ENCODE data around the gene C19orf67. TPM values are rescaled to one million over a fixed set of nuclear protein-coding genes. Genes with fewer than 3 reads are reported as not detected.

The C19orf67 gene
- 0.13 TPM in 1 of 2 replicates, not detected in the other for total RNA-seq

DNA sequence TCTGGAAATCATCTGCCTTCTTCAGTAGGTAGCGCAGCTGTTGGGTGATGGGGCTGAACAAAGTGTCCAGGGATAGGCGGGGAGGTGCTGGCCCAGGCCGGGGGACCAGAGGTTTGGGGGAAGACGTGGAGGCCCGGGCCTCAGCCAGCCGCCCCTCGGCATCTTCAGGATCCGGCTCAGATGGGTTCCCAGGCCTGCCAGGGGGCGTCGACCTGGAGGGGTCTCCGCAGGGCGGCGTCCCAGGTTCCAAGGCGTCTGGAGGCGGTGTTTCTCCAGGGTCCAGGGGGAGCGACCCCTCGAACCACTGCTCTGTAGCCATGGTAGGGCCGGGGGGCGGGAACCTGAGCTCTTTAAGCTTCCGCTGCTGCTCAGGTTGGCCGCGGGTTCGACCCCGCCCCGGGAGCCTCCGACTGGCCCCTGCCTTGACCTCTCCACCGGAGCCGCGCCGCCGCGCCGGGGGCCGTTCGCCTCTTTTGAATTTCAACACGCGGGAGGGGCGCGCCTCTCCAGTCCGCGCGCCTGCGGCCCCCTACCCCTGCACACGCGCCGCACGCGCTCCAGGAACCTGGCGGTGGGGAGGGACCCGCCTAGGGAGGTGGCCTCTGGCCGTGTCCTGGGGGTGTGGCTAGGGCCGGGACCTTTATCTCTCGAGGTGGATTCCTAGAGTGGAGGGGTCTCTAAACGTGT is at the start of gene C19orf67:
TSS of gene C19orf67 (minus strand) at position 475 of the 687 bp plus-strand sequence. CDS start at position 319, 156 bp downstream.
- DNase-seq (ENCODE audit: low read depth, low spot score): no peak

GRCh38 chr19:14135355-14135754 is 49.8 kb upstream of the C19orf67 start:
- DNase-seq (ENCODE audit: low read depth, low spot score): no peak

DNA sequence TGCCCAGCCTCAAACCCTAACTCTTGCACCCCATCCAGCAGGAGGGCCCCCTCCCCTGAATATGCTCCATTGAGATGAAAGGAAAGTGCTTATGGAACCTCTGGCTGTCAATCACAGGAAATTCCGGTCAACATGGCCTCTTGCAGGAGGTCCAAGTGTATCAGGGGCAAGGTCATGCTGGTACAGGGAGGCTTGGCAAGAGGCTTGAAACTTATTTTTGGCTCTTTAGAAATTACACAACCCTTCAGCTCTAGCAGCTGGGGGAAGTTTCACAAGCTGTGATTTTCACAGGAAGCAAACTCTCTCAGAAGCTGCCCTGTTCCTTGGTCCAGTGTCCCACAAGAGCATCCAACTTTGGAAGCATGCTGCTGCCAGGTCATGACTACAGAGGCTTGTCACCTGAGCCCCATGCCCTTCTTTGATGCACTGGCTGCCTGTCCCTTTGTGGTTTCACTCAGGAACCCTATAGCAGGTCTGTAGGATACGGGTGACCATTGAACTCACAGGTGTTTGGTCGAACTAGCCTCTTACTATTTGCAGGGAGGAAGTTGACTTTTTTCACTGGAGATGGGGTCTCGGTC is 42.4 kb upstream of the C19orf67 start:
- DNase-seq (ENCODE audit: low read depth, low spot score): no peak

DNA sequence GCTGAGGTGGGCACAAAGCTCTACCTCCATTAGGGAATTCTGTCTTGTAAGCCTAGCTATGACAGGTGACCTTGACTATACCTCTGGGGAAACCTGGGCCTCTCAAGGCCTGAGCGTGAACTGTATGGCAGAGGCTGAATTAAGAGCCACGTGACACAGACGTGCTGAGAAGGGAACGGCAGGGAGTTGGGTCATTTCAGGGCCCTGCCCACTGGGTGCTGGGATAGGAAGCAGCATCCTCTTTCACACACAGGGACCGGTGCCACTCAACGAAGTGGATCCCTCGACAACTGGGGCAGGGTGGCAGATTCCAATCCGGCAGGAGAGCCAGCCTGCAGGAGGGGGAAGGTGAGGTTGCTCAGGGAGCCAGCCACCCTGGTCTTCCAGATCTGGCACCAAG is 41.6 kb upstream of the C19orf67 start:
- no peak for DNase-seq (ENCODE audit: low read depth, low spot score)

- no peak for DNase-seq (ENCODE audit: low read depth, low spot score)
Measured at GRCh38 chr19:14122924-14123323, 37.3 kb upstream of the C19orf67 start.

- DNase-seq (ENCODE audit: low read depth, low spot score): no peak
Measured at GRCh38 chr19:14120497-14120780, 34.9 kb upstream of the C19orf67 start.

- no peak for DNase-seq (ENCODE audit: low read depth, low spot score)
Measured at GRCh38 chr19:14119644-14120496, 34.3 kb upstream of the C19orf67 start.

DNA sequence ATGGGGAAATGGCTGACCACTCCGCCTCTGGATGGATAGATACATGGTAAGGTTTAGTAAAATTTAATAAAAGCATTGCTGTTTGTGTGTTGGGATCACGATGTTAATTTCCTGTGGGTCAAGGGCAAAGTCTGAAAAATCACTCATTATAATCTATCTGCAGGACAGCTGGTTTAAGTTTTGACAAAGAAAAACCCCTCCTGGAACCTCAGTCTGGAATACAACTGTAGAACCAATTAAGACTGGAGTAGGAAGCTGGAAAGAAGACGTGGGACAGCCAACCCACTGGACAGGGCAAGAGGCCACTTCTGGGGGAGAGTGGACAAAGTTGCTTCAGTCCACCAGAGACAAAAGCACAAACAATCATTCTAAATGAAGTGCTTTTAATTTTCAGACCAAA is 33.6 kb upstream of the C19orf67 start:
- DNase-seq (ENCODE audit: low read depth, low spot score): no peak

DNA sequence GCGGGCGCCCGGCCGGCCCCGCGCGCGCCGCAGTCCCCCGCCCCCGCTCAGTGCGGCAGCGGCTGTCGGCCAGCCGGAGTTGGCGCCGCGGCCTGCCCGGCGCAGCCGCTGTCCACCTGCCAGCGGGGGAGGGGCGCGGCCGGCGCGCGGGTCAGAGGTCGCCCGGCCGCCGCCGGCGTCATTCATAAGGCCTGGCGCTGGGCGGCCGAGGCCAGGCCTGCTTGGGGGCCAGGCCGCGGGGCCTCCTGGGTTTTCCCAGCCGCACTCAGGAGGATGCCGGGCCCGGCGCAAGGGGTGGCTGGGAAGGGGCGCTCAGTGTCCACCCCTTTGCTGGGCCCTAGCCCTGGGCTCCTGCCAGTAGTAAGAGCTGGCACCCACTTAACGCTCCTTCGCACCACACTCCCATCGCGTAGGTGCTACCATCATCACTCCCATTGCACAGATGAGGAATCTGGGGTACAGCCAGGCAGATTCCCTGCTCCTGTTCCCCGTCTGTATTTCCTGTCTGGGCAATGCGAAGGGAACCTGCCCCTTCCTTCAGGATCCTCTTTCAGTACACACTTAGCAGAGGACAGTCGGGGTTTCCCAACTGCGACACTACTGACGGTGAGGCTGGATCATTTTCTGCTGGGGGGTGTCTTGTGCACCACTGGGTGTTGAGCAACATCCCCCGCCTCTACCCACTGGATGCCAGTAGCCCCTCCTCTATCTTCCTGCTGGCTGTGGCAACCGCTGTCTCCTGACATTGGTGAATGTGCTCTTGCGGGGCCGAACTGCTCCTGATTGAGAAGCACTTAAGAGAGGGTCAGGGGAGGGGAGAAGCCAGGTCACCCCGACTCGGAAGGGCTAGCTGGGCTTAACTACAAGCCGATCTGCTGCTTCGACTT is 32.8 kb upstream of the C19orf67 start:
- DNase-seq (ENCODE audit: low read depth, low spot score): no peak

GRCh38 chr19:14117668-14118164 is 32.1 kb upstream of the C19orf67 start, which contains the start of gene PRKACA:
TSS of gene PRKACA (minus strand) at chr19:14117762. CDS start at chr19:14117547, 215 bp downstream.
- peak; percentile 96 for DNase-seq (ENCODE audit: low read depth, low spot score)

- DNase-seq (ENCODE audit: low read depth, low spot score): no peak
Measured at GRCh38 chr19:14116918-14117578, 31.5 kb upstream of the C19orf67 start.

GRCh38 chr19:14116525-14116917 is 30.9 kb upstream of the C19orf67 start:
- no peak for DNase-seq (ENCODE audit: low read depth, low spot score)

DNA sequence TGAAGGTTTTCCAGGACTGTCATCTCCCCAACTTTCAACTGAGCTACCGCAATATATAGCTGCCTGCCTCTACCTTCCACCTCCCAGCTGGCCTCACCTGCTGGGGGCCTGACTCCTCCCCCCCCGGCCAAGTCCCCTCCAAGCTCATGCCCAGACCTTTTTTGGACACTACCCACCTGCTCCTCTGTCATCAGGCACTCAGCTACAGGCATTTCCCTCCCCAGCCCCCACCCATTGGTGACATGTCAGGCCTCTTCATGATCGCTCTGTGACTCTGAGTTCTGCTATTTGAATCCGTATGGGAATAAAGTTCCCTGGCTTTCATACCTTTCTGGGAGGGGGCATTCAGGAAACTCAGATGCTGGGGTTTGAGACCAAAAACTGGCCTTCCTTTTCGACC is 30.2 kb upstream of the C19orf67 start:
- DNase-seq (ENCODE audit: low read depth, low spot score): no peak

DNA sequence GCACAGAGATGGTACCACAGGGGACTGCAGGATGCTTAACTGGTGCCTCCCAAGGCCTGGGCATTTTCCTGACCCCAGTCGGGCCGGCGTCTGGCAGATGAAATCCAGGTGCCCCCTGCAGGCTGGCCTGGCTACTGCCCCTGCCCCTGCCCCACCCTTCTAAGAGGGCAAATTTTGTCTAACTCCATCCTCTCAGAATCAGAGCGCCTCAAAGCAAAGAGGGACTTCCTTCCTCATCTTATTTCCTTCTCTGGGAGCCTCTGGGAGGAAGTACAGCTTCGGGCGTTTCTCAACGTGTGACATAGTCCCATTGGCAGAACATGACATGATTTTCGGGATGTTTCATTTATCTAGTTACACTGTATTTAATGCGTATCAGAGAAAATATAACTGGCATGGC is 29.3 kb upstream of the C19orf67 start:
- no peak for DNase-seq (ENCODE audit: low read depth, low spot score)

GRCh38 chr19:14114439-14114838 is 28.9 kb upstream of the C19orf67 start:
- DNase-seq (ENCODE audit: low read depth, low spot score): no peak

GRCh38 chr19:14113762-14114414 is 28.3 kb upstream of the C19orf67 start:
- no peak for DNase-seq (ENCODE audit: low read depth, low spot score)

GRCh38 chr19:14112809-14113385 is 27.3 kb upstream of the C19orf67 start:
- DNase-seq (ENCODE audit: low read depth, low spot score): no peak

DNA sequence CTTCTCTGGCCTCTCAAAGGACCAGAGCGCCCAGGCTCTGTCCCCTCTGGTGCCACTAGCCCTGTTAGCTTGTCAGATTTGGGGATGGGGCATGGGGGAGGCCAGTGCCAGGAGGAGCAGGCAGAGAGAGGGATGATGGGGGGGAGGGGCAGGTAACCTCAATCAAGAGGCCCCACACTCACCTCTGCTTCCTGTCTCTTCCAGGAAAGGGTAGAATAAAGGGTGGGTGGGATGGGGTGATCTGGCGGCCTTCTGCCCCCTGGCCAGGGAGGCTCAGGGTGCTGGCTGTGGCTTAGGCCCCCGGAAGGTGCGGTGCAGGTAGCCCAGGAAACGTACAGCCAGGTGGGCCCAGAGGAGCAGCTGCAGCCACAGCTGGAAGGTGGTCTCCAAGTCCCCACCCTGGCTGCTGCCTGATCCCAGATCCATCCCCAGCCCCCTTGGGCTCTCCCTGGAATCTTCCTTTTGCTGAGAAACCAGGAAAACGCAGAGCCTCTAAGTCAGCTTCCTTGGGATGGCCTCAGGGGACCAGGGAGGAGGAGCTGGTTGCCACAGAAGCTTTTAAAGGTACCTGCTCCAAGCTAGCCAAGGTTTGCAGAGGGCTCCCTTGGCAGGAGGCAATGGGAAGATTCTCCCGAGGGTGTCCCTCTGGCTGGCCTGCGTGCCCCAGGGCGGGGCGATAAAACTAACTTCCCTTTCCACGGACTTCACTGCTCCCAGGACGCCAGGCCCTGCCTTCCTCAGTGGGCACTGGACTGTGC is 26.6 kb upstream of the C19orf67 start:
- no peak for DNase-seq (ENCODE audit: low read depth, low spot score)

GRCh38 chr19:14111486-14111885 is 25.9 kb upstream of the C19orf67 start:
- no peak for DNase-seq (ENCODE audit: low read depth, low spot score)
